GM21447 (cell line): Measurements from ENCODE around the gene ARSJ.

Experiments used
- ATAC-seq: cut with Tn5 transposase; IDR thresholded peaks from one replicate; pipeline ENCODE4 v1.9.1; 2021; ENCODE audit not compliant: unreplicated experiment

ARSJ gene

GRCh38 chr4:113990886-113991285, 11.4 kb upstream of the ARSJ start:
- no peak for ATAC-seq

GRCh38 chr4:113987382-113987941, 8.0 kb upstream of the ARSJ start:
- ATAC-seq = no peak

DNA sequence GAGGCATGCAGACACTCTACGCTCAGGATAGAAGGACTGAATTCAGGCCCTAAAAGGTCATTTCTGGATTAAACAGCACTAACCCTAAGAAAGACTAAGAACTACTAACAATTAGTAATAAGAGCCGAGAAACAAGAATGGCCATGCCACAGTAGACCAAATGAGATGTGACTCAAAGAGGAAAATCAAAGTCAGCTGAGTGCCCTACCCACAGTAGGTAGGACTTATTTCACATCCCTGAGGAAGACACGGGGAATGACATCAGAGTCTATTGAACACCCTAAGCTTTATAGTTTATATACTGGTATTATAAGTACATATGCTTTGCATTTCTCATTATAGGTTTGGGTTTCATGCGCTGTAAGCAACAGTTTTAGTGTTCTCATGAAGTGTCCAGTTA, 2.7 kb upstream of the ARSJ start:
- no peak for ATAC-seq

- no peak for ATAC-seq
These were observed 2.1 kb upstream of the ARSJ start for GRCh38 chr4:113981591-113981990.

GRCh38 chr4:113979905-113980615, 613 bp upstream of the ARSJ start:
- ATAC-seq = no peak

GRCh38 chr4:113978561-113979147, 793 bp downstream of the ARSJ start:
- ATAC-seq = no peak

GRCh38 chr4:113978105-113978504, 1.3 kb downstream of the ARSJ start:
- ATAC-seq = no peak

GRCh38 chr4:113977526-113977855, 2.0 kb downstream of the ARSJ start:
- no peak for ATAC-seq

GRCh38 chr4:113976741-113977525, 2.5 kb downstream of the ARSJ start:
- no peak for ATAC-seq

DNA sequence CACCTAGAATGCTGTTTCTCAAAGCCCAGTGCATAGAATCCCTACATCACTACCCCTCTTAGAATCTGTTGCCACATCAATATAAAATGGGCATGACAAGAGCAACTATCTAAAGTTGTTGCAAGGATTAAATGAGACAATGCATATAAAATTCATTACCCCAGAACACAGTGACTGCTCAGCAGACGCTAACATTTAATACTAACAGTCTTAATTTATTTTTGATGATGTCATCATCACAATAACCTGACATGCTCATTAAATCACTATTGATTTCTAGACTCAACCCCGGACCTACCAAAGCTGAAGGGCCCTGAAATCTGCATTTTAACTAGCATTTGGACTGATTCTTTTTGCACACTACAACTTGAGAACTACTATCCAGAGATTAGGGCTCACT, 3.9 kb downstream of the ARSJ start:
- no peak for ATAC-seq

GRCh38 chr4:113974467-113974866, 5.0 kb downstream of the ARSJ start:
- ATAC-seq = no peak

DNA sequence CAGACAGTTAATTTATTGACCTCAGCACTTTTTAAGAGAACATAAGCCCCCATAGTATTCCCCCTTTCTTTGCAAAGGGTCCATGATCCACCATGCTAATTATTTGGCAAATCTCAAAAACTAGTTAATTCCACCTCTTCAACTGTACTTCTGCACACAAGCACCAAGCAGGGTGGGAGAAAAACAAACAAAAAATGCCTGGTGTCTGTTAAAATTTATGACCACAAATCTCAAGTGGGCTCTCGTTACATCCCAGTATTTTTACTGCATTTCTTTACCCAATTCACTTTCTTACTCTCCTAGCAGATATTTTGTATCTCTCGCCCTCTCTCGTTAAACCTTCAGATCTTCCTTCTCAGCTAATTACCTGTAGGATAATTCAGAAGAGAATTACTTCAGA, 6.1 kb downstream of the ARSJ start:
- no peak for ATAC-seq

GRCh38 chr4:113972781-113973180, 6.7 kb downstream of the ARSJ start:
- ATAC-seq = no peak

- no peak for ATAC-seq
These were observed 7.6 kb downstream of the ARSJ start for GRCh38 chr4:113971706-113972360.

- ATAC-seq = no peak
These were observed 9.6 kb downstream of the ARSJ start for GRCh38 chr4:113969709-113970334.

- ATAC-seq = no peak
These were observed 11.0 kb downstream of the ARSJ start for GRCh38 chr4:113968473-113968872.

DNA sequence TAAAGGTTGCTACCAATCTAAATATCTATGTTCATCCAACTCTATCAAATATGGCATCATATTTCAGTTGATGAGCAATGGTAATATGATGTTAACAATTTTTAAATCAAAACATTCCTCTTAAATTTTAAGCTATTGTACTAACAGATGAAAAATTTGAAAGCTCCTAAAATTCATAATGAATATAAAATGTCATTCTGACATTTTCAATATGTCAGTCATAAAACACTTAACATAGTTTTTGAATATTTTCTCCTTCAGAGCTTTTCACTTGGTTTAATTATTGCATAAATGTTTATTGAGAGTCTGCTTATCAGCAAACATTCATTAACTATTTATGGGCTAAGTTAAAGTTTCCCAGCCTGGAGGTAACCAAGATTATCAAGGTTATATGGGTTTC, 11.8 kb downstream of the ARSJ start:
- no peak for ATAC-seq

- ATAC-seq = no peak
These were observed 16.7 kb downstream of the ARSJ start for GRCh38 chr4:113962719-113963265.

DNA sequence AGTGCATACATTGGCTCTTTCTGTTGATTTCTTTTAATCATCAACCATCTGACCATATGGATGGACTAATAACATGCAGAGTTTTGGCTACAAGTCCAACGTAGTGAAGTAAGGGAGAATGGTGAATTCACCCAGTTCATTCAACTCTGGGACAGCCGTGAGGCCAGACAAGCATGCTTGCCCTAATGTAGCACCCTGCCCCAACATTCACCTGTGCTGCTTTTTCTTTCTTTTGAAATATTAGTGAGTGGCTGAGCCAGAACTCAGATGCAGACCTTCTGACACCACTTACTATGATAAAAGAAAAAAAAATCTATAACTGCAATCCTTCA, 17.5 kb downstream of the ARSJ start:
- ATAC-seq = no peak

- no peak for ATAC-seq
These were observed 18.6 kb downstream of the ARSJ start for GRCh38 chr4:113960684-113961321.
